ENCODE data around the gene EXOSC9. TPM values are rescaled to one million over a fixed set of nuclear protein-coding genes. Genes with fewer than 3 reads are reported as not detected.
A peak's percentile ranks its signal among the peaks of the same experiment; 100 is the strongest.

EXOSC9 gene
- total and polyA plus RNA-seq, 10 of the 15 experiments (the other 5 are each of a cell fraction or from before 2014, with no cell fraction given): 49.0 to 131 (median 85.4) TPM

- peak overlapping the region; percentile 75 for H3K9ac ChIP-seq (ENCODE audit: control insufficient read depth, insufficient read depth, low read length)
- H3K9me3 ChIP-seq (replicated peaks; ENCODE audit: control insufficient read depth, insufficient read depth, low read length): no peaks in the 10 kb centered on the region
- peak overlapping the region; percentile 100 for H3K4me3 ChIP-seq
- H3K4me1 ChIP-seq (ENCODE audit: control insufficient read depth, insufficient read depth, low read length): no peaks in the 10 kb centered on the region
- ATAC-seq (peak; percentile 66), FAIRE-seq (peak; percentile 52), DNase-seq (ENCODE audit: low read depth, low spot score) (no peak)
- CTCF ChIA-PET: interaction anchor here (1.7 kb wide), 1 partner anchor 63 kb away, joined by 5 read pairs; no protein-coding TSS in a partner anchor
- intact Hi-C loops (cut with micrococcal nuclease; ENCODE audit: unreplicated experiment): no loop called here
- peak overlapping the region; percentile 49 for H3K4me2 ChIP-seq (ENCODE audit: control insufficient read depth, insufficient read depth)
- no peaks in the 10 kb centered on the region for H3K27me3 ChIP-seq (replicated peaks in 1 of 2; ENCODE audit: control insufficient read depth in 2 of 2, insufficient read depth in 2 of 2, low read length in 1 of 2)
- RAD21 ChIA-PET (ENCODE audit: unreplicated experiment): interaction anchor here (1.2 to 2.2 kb wide), 3 partner anchors 9 to 78 kb away, joined by 3 to 6 read pairs (median 5); no protein-coding TSS in a partner anchor
- H3K27ac ChIP-seq (ENCODE audit: control insufficient read depth, insufficient read depth): peak overlapping the region; percentile 89
- no peaks in the 10 kb centered on the region for H4K20me1 ChIP-seq (ENCODE audit: control insufficient read depth, insufficient read depth)
- POLR2A ChIA-PET: interaction anchor here (1.9 to 3.3 kb wide), 3 partner anchors 17 to 47 kb away, joined by 4 to 16 read pairs (median 7); partner anchors contain the start of genes BBS7 and EXOSC9
- under 1% methylated on average over 30 of the region's 30 CpGs for WGBS (ENCODE audit: insufficient coverage, insufficient replicate concordance, low lambda C conversion rate, missing lambda C conversion rate)
- TSS peak; percentile 58 for BruUV-seq (replicated peaks)
- in situ Hi-C loops (cut with MboI): no loop called here
- H2AFZ ChIP-seq (ENCODE audit: control insufficient read depth, low read depth, low read length): peak overlapping the region; percentile 93
- SMC1A ChIA-PET (ENCODE audit: uncharacterized antibody, unreplicated experiment): interaction anchor here (1.2 kb wide), 1 partner anchor 46 kb away, joined by 4 read pairs; no protein-coding TSS in a partner anchor
- peaks cover 0 to 11% of the 10 kb centered on the region in 2 experiments; a peak in 2 of 4 replicates for H3K36me3 ChIP-seq (ENCODE audit: control insufficient read depth in 2 of 2, insufficient read depth in 2 of 2, low read length in 1 of 2)
- H3K79me2 ChIP-seq (ENCODE audit: control insufficient read depth, insufficient read depth, low read length): peaks cover 47% of the 10 kb centered on the region
- TF ChIP-seq NFYB (IDR thresholded peaks at IDR 0.05; ENCODE audit: insufficient read depth, low read depth, low read length): no peak
- TF ChIP-seq POLR2AphosphoS5 (IDR thresholded peaks at IDR 0.05; ENCODE audit: low read length): no peak; the same call in 1 of the 2 replicates
- no peak for TF ChIP-seq ATF2 (IDR thresholded peaks at IDR 0.05; ENCODE audit: low read length)
- no peak for TF ChIP-seq SIN3A (IDR thresholded peaks at IDR 0.05; ENCODE audit: low read depth, low read length)
- no peak for TF ChIP-seq DPF2 (IDR thresholded peaks at IDR 0.05)
- peak; percentile 95 for TF ChIP-seq YY1 (IDR thresholded peaks at IDR 0.05; ENCODE audit: low read depth, low read length)
- TF ChIP-seq CBFB (IDR thresholded peaks at IDR 0.05; ENCODE audit: low read depth): no peak
- peak in 2 of 3 experiments; percentile 6 to 32; a peak in 2 of 6 replicates for TF ChIP-seq CTCF (IDR thresholded peaks at IDR 0.05 in 2 of 3, conservative IDR thresholded peaks at IDR 0.05 in 1 of 3; ENCODE audit: control insufficient read depth in 2 of 3, extremely low read depth in 1 of 3, insufficient read depth in 1 of 3, low read depth in 3 of 3, low read length in 3 of 3)
- no peak for TF ChIP-seq EZH2 (IDR thresholded peaks at IDR 0.05; ENCODE audit: borderline replicate concordance, control insufficient read depth, low read depth, low read length)
- peak; percentile 27; the same call in 1 of the 2 replicates for TF ChIP-seq RUNX3 (IDR thresholded peaks at IDR 0.05; ENCODE audit: low read length)
- no peak for TF ChIP-seq ASH2L (IDR thresholded peaks at IDR 0.05; ENCODE audit: borderline replicate concordance, low read depth)
- TF ChIP-seq MEF2A (IDR thresholded peaks at IDR 0.05; ENCODE audit: insufficient read depth, low read depth, low read length): no peak
- TF ChIP-seq TAF1 (IDR thresholded peaks at IDR 0.05; ENCODE audit: borderline replicate concordance, low read depth, low read length): 0 out of 2 replicates have a peak, but pooled peaks have one; percentile 33
- no peak for TF ChIP-seq NFXL1 (IDR thresholded peaks at IDR 0.05; ENCODE audit: borderline replicate concordance)
- no peak for TF ChIP-seq SREBF2 (IDR thresholded peaks at IDR 0.05; ENCODE audit: low read length)
- no peak for TF ChIP-seq BCL3 (IDR thresholded peaks at IDR 0.05; ENCODE audit: borderline replicate concordance, insufficient read depth, low read depth, low read length, poor library complexity, severe bottlenecking)
- TF ChIP-seq SMC3 (IDR thresholded peaks at IDR 0.05; ENCODE audit: borderline replicate concordance, low read length): no peak
- TF ChIP-seq JUNB (IDR thresholded peaks at IDR 0.05): no peak
Observed at GRCh38 chr4:121822796-121823504, 21.8 kb downstream of the EXOSC9 start.

Data from GM12878 (cell line).